Measurements from ENCODE around the gene UBE2H. TPM values are rescaled to one million over a fixed set of nuclear protein-coding genes. Genes with fewer than 3 reads are reported as not detected.

Gene UBE2H
- total and polyA plus RNA-seq, 8 donors = 58.7 to 121 (median 82.8) TPM

DNA sequence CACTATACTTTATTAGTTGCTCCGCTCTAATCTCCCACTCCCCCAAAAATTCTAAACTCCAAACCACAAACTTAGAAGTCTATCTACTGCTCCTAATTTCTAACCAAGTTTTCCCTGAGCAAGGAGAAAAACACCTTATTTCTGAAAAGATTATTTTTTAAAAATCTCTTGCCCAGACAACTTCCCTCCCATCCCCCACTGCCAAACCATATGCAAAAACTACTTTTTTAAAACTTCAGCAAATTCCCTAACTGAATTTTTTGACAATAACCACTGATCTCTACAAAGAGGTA is 1.9 kb downstream of the UBE2H start:
- Histone ChIP-seq H3K27ac (peak overlapping the region; percentile 96 to 97), H3K4me1 (peaks cover 23 to 55% of the 10 kb centered on the region in 2 donors), H3K27me3 (no peaks in the 10 kb centered on the region), H3K4me3 (peak overlapping the region; percentile 78 to 92), H3K36me3 (no peaks in the 10 kb centered on the region), H3K9me3 (no peaks in the 10 kb centered on the region)
- intact Hi-C loops (cut with DNase I) = no loop called here
- TF ChIP-seq, protein P1, sequence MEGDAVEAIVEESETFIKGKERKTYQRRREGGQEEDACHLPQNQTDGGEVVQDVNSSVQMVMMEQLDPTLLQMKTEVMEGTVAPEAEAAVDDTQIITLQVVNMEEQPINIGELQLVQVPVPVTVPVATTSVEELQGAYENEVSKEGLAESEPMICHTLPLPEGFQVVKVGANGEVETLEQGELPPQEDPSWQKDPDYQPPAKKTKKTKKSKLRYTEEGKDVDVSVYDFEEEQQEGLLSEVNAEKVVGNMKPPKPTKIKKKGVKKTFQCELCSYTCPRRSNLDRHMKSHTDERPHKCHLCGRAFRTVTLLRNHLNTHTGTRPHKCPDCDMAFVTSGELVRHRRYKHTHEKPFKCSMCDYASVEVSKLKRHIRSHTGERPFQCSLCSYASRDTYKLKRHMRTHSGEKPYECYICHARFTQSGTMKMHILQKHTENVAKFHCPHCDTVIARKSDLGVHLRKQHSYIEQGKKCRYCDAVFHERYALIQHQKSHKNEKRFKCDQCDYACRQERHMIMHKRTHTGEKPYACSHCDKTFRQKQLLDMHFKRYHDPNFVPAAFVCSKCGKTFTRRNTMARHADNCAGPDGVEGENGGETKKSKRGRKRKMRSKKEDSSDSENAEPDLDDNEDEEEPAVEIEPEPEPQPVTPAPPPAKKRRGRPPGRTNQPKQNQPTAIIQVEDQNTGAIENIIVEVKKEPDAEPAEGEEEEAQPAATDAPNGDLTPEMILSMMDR (IDR thresholded peaks at IDR 0.05) = no peak
- ATAC-seq (no peak), DNase-seq (no peak)

DNA sequence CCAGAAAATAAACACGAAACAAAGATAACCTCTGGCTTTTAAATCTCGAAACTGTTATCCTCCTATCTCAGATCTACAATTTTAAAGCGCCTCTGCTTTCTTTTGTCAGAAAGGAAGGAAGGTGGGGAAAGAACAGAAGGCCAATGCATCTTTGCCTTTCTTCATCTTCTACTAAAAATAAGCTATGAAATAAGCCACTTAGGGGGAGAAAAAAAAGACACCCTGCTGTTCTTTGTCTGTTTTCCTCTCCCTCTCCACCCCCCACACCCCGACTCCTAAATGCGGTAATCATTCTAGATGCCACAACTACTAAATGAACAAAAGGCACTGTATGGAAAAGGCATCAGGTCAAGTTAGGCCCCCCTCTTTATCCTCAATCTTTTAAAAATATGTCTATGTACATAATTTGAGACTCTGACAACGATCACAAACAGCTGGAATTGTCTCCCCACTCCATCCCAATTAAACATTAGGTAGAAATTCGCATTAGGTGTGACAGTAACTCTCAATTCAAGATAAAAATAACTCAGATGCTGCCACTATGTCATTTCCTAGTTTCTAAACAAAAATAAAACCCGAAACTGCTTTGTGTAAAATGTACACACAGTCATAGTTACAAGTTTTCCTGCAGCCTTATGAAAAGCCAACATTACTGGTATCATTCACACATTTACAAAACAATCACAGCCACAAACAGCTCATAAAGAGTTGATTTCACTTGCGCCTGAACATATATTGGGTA is 2.4 kb downstream of the UBE2H start:
- Histone ChIP-seq H3K27ac (peak overlapping the region; percentile 96 to 97), H3K4me3 (peak overlapping the region; percentile 78 to 92), H3K9me3 (no peaks in the 10 kb centered on the region), H3K36me3 (no peaks in the 10 kb centered on the region), H3K27me3 (no peaks in the 10 kb centered on the region), H3K4me1 (peaks cover 23 to 55% of the 10 kb centered on the region in 2 donors)
- TF ChIP-seq, protein P1 (IDR thresholded peaks at IDR 0.05) = no peak
- intact Hi-C loops (cut with DNase I) = no loop called here
- DNase-seq (peak in 2 of 4 donors; percentile 33), ATAC-seq (no peak)

DNA sequence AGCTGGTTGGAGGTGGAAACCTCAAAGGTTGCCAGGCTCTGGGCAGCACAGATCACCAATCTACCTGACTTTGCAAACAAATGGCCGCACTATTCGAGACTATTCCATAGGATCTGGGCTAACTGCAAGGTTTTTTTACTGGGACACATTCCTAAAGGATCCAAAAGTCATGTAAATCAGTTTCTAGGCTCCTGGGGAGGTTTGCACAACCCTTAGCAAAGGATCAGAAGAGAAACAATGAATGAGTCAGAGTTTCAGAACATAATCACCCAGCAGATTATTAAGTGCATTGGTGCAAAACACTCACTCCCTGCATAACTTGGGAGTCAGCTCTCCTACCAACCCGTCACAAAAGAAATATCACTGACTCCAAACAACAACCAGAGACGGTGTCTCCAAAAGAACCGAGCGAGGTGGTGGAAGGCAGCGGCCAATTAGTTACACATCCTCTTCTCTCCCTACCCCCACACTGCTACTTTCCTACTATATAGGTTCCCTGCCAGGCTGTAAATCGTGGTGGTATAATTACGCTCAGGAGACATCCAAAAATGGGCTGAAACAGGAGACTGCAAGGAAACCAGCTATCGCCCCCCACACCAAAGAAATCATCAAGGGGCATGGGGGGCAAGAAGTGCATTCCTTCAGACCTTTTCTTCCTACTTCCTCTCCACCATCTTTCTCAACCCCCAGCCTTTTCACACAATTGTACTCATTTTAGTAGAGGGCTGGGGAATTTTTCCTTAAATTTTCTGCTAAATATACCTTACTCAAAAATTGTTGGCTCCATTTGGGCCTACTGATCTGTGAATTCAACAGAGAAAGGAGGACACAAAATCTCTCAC is 3.2 kb downstream of the UBE2H start:
- Histone ChIP-seq H3K36me3 (no peaks in the 10 kb centered on the region), H3K27me3 (no peaks in the 10 kb centered on the region), H3K9me3 (no peaks in the 10 kb centered on the region), H3K4me1 (peaks cover 23 to 55% of the 10 kb centered on the region in 2 donors), H3K27ac (peak overlapping the region; percentile 96 to 97), H3K4me3 (peak overlapping the region; percentile 78 to 92)
- ATAC-seq (peak; percentile 24), DNase-seq (peak in 2 of 4 donors; percentile 25 to 35)
- TF ChIP-seq, protein P1 (IDR thresholded peaks at IDR 0.05) = no peak
- intact Hi-C loops (cut with DNase I) = no loop called here

DNA sequence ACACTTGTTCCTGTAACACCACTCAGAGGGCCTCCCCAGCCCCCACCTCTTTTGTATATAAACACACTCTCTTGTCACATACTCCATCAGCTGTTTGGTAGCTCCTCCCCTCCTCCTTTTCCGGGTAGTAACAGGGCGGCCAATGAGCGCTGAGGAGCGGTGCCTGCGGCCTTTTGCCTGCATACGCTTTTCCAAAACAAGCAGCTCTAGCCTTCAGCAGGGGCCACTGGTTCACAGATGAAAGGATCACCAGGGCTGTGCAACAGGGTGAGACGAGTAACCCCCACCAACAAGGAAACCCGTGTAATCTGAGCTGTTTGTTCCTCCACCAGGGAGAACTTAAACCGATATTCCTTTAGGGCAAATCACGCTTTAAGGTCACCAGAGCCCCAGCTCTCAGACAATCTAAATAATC is 3.9 kb downstream of the UBE2H start:
- Histone ChIP-seq H3K9me3 (no peaks in the 10 kb centered on the region), H3K27me3 (no peaks in the 10 kb centered on the region), H3K36me3 (no peaks in the 10 kb centered on the region), H3K4me3 (peak overlapping the region; percentile 78 to 92), H3K27ac (peak overlapping the region; percentile 96 to 97), H3K4me1 (peaks cover 23 to 55% of the 10 kb centered on the region in 2 donors)
- ATAC-seq = peak; percentile 76
- TF ChIP-seq, protein P1 (IDR thresholded peaks at IDR 0.05) = no peak
- peak; percentile 86 to 96 (median 94) for DNase-seq
- intact Hi-C loops (cut with DNase I) = no loop called here

DNA sequence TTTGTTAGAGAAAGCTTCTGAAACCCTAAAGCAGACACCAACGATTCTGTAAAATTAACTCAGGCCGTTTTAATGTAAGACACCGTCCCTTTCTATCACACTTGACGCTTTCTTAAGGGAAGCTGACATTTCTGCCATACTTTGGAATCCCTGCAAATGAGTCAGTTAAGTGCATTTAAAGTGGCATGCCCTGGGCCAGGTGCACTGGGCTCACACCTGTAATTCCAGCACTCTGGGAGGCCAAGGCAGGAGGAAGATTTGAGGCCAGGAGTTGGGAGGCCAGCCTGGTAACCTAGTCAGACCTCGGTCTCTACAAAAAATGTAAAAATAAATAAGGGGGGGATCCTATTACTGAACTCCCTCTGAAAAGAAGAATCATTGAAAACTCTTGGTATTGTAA is 4.4 kb downstream of the UBE2H start:
- Histone ChIP-seq H3K36me3 (peaks cover 0 to 5% of the 10 kb centered on the region in 2 donors), H3K9me3 (no peaks in the 10 kb centered on the region), H3K4me1 (peaks cover 23 to 55% of the 10 kb centered on the region in 2 donors), H3K27ac (peak overlapping the region; percentile 96 to 97), H3K4me3 (peak overlapping the region in 1 of 2 donors; percentile 92), H3K27me3 (no peaks in the 10 kb centered on the region)
- intact Hi-C loops (cut with DNase I) = no loop called here
- peak; percentile 8 for ATAC-seq
- TF ChIP-seq, protein P1 (IDR thresholded peaks at IDR 0.05) = no peak
- no peak for DNase-seq

Data from left lung (tissue), 10 donors.